Epithelial cell of proximal tubule (primary cell): Measurements from ENCODE around the gene PARVG. TPM values are rescaled to one million over a fixed set of nuclear protein-coding genes. Genes with fewer than 3 reads are reported as not detected.

Experiments
- DNase-seq: peaks from one replicate; pipeline ENCODE4 v3.0.0-alpha.2; 2011; ENCODE audit warnings: low read depth
- H3K4me3 ChIP-seq: 2 replicates; pipeline ENCODE4 v1.5.1; 2011; ENCODE audit warnings: low read depth, mild to moderate bottlenecking, low read length
- total RNA-seq: library from RNA; depleted of rRNA; stranded (reverse); fragments of >200 nt; gene quantifications from 2 replicates; pipeline ENCODE4 v1.2.3, GENCODE V29; 2015
- TF ChIP-seq, protein P1 (sequence below): conservative IDR thresholded peaks from 2 replicates; pipeline ENCODE4 v1.5.1; 2012; ENCODE audit warnings: low read depth, mild to moderate bottlenecking, low read length

The PARVG gene
- total RNA-seq, 1 donor from 2014 or later = not detected

DNA sequence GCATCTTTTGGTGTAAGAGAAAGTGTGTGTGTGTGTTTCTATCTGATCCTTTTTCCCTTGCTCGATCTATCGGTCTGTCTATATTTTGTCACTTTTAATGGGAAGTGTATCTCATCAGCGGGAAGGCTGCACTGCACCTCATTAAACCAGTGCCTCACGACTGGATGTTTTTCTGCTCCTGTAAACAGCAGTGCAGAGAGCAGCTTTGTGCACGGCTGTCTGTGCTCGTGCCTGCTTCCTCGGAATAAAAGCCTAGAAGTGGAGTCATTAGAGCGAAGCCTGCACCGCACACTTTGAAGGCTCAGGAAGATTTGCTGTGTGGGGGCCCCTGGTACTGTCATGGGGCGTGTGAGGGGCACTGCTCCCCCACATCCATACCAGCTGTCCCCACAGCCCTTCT is 27.0 kb upstream of the PARVG start:
- no peak overlapping the region for H3K4me3 ChIP-seq
- TF ChIP-seq, protein P1, sequence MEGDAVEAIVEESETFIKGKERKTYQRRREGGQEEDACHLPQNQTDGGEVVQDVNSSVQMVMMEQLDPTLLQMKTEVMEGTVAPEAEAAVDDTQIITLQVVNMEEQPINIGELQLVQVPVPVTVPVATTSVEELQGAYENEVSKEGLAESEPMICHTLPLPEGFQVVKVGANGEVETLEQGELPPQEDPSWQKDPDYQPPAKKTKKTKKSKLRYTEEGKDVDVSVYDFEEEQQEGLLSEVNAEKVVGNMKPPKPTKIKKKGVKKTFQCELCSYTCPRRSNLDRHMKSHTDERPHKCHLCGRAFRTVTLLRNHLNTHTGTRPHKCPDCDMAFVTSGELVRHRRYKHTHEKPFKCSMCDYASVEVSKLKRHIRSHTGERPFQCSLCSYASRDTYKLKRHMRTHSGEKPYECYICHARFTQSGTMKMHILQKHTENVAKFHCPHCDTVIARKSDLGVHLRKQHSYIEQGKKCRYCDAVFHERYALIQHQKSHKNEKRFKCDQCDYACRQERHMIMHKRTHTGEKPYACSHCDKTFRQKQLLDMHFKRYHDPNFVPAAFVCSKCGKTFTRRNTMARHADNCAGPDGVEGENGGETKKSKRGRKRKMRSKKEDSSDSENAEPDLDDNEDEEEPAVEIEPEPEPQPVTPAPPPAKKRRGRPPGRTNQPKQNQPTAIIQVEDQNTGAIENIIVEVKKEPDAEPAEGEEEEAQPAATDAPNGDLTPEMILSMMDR = no peak
- DNase-seq = no peak

DNA sequence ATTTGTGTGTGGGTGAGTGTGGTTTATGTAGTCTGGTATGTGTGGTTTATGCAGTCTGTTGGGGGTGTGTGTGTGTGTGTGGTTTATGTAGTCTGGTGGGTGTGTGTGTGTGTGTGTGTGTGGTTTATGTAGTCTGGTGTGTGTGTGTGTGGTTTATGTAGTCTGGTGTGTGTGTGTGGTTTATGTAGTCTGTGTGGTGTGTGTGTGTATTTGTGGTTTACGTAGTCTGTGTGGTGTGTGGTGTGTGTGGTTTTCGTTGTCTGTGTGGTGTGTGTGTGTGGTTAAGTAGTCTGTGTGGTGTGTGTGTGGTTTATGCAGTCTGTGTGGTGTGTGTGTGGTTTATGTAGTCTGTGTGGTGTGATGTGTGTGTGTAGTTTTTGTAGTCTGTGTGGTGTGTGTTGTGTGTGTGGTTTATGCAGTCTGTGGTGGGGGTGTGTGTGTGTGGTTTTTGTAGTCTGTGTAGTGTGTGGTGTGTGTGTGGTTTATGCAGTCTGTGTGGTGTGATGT is 26.2 kb upstream of the PARVG start:
- TF ChIP-seq, protein P1 = no peak
- DNase-seq = no peak
- H3K4me3 ChIP-seq = no peak overlapping the region

DNA sequence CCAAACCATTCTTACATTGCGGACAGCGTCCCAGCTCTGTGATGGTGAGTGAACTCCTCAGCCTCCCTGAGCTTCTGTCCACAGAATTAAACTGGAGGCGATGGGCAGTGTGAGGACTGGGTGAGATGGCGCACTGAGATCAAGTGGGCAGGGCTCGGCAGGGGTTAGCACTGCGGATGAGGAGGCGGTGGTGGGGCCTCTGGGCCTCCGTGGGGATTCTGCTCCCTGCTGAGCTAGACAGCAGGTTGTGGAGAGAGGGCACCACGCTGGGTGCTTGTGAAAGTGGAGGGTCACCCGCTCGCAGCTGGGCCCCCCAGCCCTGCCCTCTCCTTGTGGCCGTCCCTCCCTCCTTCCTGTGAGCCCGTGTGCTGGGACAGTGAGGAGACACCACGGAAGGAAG is 25.6 kb upstream of the PARVG start:
- TF ChIP-seq, protein P1 = no peak
- DNase-seq = no peak
- H3K4me3 ChIP-seq = no peak overlapping the region

DNA sequence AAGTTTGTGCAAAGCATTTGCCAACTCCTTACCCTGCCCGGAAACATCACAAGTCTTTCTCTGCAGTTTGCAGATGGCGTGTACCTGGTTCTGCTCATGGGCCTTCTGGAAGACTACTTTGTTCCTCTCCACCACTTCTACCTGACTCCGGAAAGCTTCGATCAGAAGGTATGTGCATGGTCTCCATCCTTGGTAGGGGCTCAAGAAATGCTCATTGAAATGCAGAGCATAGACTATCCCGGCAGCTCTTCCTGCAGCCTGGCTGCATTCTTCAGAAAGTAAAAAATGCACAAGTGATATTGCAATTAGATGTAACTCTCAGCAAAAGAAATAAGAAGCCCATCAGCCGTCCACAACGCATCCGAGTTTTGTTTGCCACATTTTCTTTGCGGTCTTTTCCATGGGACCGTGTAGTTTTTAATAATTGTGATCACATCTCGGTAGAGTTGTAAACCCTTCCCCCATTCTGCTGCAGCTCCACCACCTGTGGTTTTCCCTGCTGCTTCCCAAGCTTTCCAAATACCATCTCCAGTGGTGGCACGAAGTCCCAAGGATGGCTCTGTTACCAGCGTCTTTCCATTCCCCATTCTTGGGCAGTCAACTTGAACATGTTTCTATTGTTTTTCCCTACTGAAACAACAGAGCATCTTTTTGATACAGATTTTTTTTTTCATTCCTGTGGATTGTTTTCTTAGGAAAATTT is 22.7 kb upstream of the PARVG start:
- DNase-seq = no peak
- TF ChIP-seq, protein P1 = no peak
- H3K4me3 ChIP-seq = no peak overlapping the region

DNA sequence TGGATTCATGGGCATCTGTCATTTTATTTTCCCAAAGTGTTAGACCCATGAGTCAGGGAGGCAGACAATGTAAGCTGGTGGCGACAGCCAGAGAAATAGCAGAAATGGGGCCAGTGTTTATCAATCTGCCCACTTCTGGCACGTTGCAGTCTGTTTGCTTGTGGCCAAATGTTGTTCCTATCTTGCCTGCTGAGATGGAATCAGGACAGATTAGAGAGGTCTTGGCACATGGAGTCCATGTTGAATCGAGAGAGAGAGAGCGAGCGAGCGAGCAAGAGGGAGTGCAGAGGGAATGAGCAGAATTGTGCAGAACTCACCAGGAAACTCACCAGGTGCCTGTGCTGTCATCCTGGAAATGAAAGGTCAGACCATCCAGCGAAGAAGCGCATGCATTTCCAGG is 21.9 kb upstream of the PARVG start:
- no peak overlapping the region for H3K4me3 ChIP-seq
- DNase-seq = no peak
- TF ChIP-seq, protein P1 = no peak

DNA sequence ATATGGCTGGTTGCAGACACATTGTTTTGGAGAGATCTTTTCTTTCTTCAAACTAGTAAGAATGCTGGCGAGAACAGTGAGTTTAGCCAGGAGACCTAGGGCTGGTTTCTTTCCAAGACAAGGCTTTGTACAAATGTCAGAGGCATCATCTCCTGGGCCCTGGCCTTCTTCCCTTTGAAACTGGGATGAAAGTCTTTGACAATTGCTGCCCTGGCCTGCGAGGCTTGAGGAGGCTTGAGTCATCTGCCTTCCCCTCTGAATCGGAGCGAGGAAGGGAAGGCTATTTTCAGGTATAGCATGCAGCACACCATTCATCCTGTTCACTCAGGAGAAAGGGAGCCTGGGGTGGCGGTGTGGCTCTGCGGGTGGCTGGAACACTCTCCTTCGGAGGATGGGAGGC is 21.5 kb upstream of the PARVG start:
- TF ChIP-seq, protein P1 = no peak
- H3K4me3 ChIP-seq = no peak overlapping the region
- no peak for DNase-seq

DNA sequence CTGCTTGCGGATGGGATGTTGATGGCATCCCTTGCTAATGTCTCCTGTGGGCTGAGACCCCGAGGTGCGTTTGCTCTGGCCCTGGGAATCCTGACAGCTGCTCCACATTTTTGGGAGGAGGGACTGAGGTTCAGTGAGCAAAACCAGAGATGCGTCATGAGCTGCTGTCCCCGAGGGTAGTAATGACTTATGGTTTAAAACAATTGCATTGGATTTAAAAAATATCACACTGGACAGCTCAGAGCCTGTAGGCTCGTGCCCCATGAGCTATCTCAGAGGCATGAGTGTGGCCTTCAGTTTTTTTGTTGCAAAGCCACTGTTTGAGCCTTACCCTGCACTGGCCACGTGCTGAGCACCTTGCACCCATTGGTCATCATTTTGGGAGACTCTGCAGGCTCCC is 20.9 kb upstream of the PARVG start:
- H3K4me3 ChIP-seq = no peak overlapping the region
- DNase-seq = no peak
- TF ChIP-seq, protein P1 = no peak
